Fibroblast of mammary gland (primary cell): ENCODE results near the gene TJP1.

ENCODE experiments used
- DNase-seq: peaks from one replicate; pipeline ENCODE4 v3.0.0-alpha.2; 2010; ENCODE audit warnings: low read depth
- H3K4me3 ChIP-seq: 2 replicates; pipeline ENCODE4 v1.5.1; 2011; ENCODE audit warnings: low read depth, mild to moderate bottlenecking, low read length, moderate library complexity; ENCODE audit not compliant: control insufficient read depth
- CTCF ChIP-seq: conservative IDR thresholded peaks from 2 replicates; pipeline ENCODE4 v1.5.1; 2011; ENCODE audit warnings: low read depth, low read length, inconsistent platforms; ENCODE audit not compliant: control insufficient read depth, insufficient read depth

Gene TJP1

GRCh38 chr15:29822100-29822683 lies at the start of gene TJP1:
Gene TJP1, minus strand, starts transcription at chr15:29822468. Its CDS starts 440 bp downstream, at chr15:29822028.
- no peak for TF ChIP-seq CTCF
- peak; percentile 58 for DNase-seq
- peak within 1 kb of the TSS; percentile 63 for H3K4me3 ChIP-seq

- no peak for TF ChIP-seq CTCF
- no peak overlapping the region for H3K4me3 ChIP-seq
- no peak for DNase-seq
Measured at GRCh38 chr15:29871401-29871800, 49.1 kb upstream of the TJP1 start.

- H3K4me3 ChIP-seq, result no peak overlapping the region
- no peak for TF ChIP-seq CTCF
- peak; percentile 41 for DNase-seq
Measured at GRCh38 chr15:29870495-29871151, 48.4 kb upstream of the TJP1 start.

- TF ChIP-seq CTCF, result no peak
- no peak for DNase-seq
- no peak overlapping the region for H3K4me3 ChIP-seq
Measured at GRCh38 chr15:29867241-29868000, 45.2 kb upstream of the TJP1 start.

- no peak for DNase-seq
- no peak overlapping the region for H3K4me3 ChIP-seq
- no peak for TF ChIP-seq CTCF
Measured at GRCh38 chr15:29866337-29866736, 44.1 kb upstream of the TJP1 start.

GRCh38 chr15:29864501-29864900 lies 42.2 kb upstream of the TJP1 start:
- TF ChIP-seq CTCF, result no peak
- no peak overlapping the region for H3K4me3 ChIP-seq
- DNase-seq, result no peak
